GM21576 (cell line): Measurements from ENCODE around the gene MAST4.
"Not testable (repeated sequence)": the region's sequence is repeated elsewhere in the genome, so short reads cannot be mapped to it uniquely, and the experiment has no call there.

Source experiments
- ATAC-seq: cut with Tn5 transposase; IDR thresholded peaks from one replicate; pipeline ENCODE4 v1.9.1; 2021; ENCODE audit warnings: mild to moderate bottlenecking, moderate library complexity; ENCODE audit not compliant: unreplicated experiment

MAST4 gene

GRCh38 chr5:66805514-66806430 lies 209.6 kb downstream of the MAST4 start:
- no peak for ATAC-seq

- no peak for ATAC-seq
These were observed 211.6 kb downstream of the MAST4 start for GRCh38 chr5:66807743-66808142.

DNA sequence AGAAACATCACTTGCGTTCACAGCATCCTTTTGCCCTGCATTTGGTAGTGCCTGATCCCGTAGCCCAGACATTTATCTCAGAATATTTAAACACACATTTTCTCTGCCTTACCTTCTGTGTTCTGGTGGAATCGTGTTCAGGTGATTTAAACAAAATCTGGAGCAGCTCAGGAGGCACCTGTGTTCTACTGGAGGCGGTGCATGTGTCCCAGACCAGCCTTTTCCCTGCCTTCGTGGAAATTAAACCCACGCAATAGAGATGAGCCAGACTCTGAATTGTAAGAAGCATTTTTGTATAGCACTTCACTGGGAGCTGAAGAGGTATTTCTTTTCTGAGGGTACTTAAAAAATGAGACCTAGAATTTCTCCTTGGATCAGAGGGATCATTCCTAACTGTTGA lies 212.5 kb downstream of the MAST4 start:
- ATAC-seq: no peak

DNA sequence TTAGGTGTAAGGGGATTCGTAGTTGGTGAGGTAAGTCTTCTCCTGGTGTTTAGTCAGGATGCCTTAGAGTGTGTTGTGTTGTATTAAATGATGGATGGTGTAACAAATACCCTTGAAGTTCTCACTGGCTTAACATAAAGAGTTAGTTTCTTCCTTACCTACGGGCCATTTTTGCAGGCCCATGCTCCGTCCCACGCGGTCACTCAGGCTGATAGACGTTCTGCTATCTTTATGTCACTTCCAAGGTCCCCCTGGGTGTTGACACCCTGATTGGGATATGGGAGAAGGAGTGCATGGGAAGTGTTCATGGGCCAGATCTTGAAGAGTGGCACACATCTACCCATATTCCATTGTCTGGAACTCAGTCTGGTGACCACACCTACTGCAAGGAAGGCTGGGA lies 214.0 kb downstream of the MAST4 start:
- ATAC-seq: no peak

DNA sequence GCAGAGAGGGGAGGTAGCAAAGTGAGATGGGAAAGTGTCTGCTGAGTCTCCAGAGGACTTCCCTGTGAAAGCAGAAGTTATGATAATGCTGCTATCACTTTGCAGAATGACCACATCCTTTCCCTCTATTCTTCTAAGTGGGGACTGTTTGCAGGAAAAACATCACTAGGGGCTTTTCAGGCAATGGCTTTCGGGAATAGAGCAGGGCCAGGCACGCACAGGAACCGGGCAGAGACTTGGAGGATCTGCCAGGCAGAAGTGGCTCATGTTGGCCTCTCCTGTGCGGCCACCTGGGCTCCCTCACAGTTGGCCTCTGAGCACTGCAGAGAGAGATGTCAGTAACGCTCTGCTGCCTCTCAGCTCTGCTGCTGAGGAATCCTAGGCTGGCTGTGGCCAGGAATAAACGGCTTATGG lies 214.7 kb downstream of the MAST4 start:
- no peak for ATAC-seq

- ATAC-seq: no peak
These were observed 216.1 kb downstream of the MAST4 start for GRCh38 chr5:66812291-66812690.

DNA sequence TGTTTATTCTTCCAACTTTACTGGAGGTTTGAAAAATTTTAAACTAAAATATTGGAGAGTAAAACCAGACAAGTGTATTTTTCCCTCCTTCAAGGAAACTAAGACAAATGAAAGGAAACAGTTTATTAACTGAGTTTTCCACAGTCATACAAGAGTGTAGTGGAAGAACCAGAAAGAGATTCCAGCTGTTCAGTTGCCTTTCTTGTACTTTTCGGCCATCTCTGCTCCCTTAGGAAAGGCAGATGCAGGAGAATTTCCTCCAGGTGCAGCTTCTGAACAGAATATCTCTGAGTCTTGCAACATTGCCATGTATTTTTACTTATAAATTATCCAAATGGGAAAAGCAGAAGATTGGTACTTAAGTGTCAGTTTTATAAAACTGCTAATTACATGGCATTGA lies 217.1 kb downstream of the MAST4 start:
- ATAC-seq: no peak

- ATAC-seq: no peak
These were observed 218.2 kb downstream of the MAST4 start for GRCh38 chr5:66814146-66814991.

DNA sequence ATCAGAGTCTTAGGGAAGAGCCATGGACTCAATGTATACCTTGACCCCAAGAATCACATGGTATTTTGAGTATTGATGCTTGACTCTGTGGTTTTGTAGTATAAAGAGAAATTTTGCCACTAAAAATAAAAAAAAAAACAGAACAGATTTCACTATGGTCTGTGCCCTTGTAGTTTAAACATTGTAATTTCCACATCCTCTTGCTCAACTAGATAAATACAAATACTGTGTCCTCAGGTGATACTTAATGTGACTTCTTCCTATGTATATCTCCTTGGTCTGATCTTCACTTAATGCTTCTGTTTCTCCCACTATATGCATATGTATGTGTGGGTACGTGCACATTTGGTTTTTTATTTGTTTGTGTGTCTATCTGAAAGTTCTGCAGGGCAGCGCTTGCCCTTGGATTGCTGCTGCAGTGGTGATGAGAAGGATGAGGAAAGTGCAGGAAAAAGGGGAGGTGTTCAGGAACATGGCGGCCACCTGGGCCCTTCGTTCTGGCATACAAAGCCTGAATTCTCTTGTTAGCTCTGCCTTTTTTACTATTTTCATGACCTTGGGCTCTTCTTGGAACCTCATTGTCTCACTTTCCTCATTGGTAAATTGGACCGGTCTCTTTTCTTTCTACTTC lies 222.2 kb downstream of the MAST4 start:
- ATAC-seq: no peak

DNA sequence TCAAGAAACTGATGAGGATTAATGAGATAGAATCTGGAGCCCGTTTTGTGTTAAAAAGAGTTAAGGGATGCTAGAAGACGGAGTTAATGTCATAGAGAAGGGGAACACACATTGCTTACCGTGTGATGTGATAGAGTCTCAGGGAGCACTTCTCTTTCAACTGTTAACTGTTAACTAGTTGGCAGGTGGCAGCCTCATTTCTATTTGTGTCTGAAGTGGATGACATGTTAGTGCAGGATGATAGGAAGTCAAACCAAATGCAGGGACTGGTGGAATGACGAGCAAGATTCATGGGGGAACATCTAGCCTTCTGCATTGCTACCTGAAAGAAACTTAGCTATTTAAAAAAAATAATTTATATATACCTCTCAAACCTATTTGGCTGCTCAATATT lies 222.7 kb downstream of the MAST4 start:
- no peak for ATAC-seq

DNA sequence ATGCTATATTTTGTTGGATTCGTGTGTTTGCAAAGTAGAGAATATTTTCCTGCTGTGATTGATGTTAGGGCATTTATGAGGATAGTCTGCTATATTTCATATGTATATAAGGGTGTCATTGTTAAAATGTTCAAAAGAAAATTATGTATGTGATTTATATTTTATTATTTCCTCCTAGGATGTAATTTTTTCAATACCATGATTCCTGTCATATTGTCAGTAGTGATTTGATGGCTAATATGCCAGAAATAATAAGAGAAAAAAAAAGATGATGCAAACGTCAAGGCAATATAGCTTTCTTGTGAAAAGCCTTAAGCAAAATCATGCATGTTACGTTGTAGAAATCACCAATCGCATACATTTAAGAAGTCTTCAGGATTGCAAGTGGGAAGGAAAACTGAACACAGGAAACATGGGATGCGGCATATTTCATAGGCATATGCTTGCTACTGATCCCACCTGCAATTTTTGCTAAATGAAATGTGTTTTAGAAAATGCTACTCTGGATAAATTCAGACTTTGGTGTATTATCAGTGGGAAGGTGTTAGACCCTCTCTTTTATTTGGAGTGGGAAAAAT lies 224.5 kb downstream of the MAST4 start:
- ATAC-seq: no peak

GRCh38 chr5:66821688-66822429 lies 225.7 kb downstream of the MAST4 start:
- ATAC-seq: no peak

- ATAC-seq: not testable (repeated sequence)
These were observed 226.7 kb downstream of the MAST4 start for GRCh38 chr5:66822906-66823305.

GRCh38 chr5:66824476-66824875 lies 228.3 kb downstream of the MAST4 start:
- ATAC-seq: no peak

GRCh38 chr5:66826263-66826662 lies 230.1 kb downstream of the MAST4 start:
- ATAC-seq: no peak

DNA sequence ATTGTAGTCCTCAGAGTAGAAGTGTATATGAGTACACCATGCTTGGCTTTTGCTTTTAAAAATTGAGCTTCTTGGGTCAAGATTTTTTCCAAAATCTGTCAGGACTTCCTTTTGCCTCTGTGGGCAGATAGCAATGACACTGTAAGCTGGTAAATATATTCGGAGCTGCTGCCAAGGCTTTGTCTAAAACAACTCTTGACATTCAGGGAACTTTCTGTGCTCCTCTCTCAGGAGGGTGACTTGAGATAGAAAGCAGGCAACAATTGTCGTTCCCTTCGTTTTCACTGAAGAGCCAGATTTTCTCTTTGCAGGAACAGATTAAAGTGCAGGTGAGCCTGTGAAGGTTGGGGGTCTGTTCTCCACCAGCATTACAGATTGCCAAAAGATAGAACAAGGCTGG lies 230.5 kb downstream of the MAST4 start:
- no peak for ATAC-seq

DNA sequence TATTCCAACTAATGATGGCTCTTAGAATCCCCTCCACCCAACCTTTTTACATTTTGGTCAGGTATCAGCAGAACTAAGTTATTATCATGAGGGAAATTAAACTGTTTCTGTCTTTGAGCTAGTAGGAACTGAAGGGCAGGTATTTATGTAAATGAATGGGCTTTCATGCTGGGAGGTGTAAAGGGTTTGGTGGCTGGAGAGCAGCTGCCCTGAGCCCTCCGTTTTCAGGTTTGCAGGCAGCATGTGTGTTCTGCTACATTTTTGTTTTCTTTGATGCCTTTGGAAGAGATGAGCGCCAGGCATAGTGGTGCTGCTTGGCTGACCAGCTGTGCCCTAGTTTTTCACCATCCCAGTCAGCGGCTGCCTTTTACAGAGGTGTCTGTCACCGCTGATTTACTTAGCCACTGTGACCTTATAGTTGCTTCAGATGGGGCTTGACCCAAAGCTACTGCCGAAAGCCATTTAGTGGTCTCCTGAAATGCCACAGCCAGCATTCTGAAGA lies 231.9 kb downstream of the MAST4 start:
- no peak for ATAC-seq

DNA sequence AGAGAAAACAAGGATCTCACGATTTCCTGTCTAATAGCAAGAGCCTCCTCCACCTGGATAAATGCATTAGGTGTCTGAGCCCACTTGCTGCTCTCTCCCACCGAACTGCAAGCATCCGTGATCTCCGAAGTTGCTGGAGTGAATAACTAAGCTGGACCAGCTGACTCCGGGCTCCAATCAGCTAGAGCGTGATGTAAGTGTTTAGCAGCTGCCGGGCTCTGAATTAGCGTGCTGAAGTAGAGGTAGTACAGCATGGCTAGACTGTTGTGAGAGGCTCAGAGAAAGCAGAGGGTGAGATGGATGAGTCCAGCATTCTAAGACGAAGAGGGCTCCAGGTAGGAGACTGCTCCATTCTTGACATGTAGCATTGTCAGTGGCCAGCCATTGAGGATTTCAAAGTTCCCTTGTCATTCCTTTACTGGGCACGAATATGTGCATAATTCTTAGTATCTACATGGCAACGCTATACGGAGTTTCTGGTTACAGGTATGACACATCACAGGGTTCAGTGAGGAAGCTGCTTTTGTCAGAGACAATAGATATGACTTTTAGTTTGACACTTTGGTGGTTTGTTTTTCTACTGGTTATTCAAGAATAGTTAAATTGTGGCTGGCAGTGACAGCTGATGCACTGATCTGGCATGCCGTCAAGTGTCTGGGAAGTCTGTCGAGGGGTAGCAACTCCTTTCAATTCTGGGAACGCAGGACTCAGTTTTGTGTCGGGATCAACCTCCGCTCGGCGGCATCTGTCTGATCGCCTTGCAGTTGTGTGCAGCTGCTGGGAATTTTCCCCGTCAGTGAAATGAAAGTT lies 232.6 kb downstream of the MAST4 start:
- ATAC-seq: peak; percentile 79

DNA sequence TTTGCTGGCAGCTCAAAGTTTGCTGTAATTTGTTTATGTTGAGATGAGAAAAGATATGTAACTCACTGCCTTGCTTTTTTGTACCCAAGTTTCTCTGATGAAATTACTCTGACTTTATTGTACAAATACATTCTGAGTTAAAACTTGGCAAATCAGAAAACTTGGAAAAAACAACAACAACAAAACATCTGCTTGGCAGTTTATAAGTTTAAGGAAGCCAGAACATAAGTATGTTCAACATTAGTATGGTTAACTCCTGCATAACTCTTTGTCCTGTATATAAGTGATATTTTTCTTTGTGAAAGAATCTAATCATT lies 233.1 kb downstream of the MAST4 start:
- ATAC-seq: no peak

- no peak for ATAC-seq
These were observed 233.6 kb downstream of the MAST4 start for GRCh38 chr5:66829826-66830225.
